ENCODE data around the gene NUP58.
"Not testable (repeated sequence)": the region's sequence is repeated elsewhere in the genome, so short reads cannot be mapped to it uniquely, and the experiment has no call there.

Gene NUP58

DNA sequence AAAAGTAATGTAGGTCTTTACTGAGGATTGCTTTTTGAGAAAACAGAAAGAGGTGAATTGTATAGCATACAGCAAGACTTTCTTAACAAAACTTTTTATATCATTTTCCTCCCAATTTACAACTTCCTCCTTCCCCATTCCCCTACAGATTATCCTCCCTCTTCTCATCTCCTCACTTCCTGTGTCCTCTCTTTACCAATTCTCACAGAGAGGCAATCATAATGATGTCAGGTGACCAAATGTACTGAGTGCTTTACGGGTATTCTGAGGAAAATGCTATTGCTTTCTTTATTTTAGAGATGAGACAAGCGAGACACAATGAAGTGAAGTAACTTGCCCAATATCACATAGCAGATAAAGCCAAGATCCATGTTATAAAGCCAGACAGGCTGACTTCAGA, 12.5 kb upstream of the NUP58 start:
- Mint-ChIP-seq H3K4me1 (peaks cover 13% of the 10 kb centered on the region), H3K27ac (no peak overlapping the region), H3K9me3 (no peaks in the 10 kb centered on the region), H3K4me3 (no peak overlapping the region), H3K36me3 (peaks cover 14% of the 10 kb centered on the region)
- ATAC-seq (no peak), DNase-seq (ENCODE audit: low spot score in 2 of 2) (no peak)

DNA sequence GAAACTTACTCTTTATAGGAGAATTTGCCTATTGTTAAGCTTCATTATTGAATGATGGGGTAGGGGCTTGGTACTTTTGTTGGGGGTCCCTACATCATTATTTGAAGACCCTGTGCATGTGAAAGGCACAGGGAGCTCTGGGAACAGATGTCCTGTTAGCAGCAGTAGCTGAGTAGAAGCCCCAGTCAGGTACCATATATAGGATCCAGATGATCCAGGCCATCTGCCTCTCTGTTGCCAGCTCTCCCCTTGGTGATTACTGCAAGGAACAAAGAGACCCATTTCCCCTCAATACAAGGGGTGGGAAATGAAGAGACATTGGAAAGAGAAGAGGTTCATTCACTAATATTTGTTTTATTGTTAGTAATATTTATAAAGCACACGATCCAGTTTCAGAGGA, 9.7 kb upstream of the NUP58 start:
- no peak overlapping the region for H3K27ac Mint-ChIP-seq
- no peaks in the 10 kb centered on the region for H3K9me3 Mint-ChIP-seq
- no peak for DNase-seq (ENCODE audit: low spot score in 2 of 2)
- no peak for ATAC-seq
- H3K4me3 Mint-ChIP-seq: no peak overlapping the region
- H3K36me3 Mint-ChIP-seq: peaks cover 9% of the 10 kb centered on the region
- H3K4me1 Mint-ChIP-seq: no peaks in the 10 kb centered on the region

DNA sequence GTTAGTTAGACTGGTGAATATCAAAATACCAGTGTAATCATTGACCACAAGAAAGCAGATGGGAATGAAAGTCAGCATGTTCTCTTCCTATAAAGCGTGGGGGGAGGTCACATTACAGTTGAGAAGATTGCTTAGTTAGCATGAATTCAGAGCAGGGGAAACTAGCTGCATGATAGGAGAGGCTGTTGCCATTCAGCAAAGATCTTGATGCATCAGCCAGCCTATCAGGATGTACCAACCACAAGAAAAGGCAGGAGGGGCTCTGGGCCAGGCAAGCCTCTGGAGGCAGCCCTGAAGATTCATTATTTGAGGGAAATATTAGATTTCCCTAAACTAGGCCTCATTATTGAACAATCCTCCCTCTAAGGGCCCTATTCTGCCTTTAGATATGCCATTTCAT, 9.1 kb upstream of the NUP58 start:
- no peak overlapping the region for H3K4me3 Mint-ChIP-seq

DNA sequence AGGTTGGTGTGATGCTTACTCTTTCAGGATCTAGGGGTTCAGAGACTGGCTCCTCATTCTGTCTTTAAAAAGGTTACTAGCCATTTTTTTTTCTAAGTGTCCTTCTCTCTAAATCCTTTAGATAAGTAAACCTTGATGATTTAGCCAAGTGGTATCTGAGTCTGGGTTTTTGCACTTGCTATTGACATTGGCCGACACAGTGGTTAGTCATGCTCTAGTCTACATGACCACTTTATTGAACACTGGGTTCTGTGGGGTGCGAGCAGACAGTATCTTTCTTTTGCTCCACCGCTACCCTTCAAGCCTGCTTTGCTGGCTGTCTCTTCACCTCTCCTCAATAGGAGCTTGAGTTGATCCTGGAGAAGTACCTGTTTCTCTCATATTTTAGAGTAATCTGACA, 6.2 kb upstream of the NUP58 start:
- H3K4me1 Mint-ChIP-seq: no peaks in the 10 kb centered on the region
- H3K27ac Mint-ChIP-seq: no peak overlapping the region
- H3K9me3 Mint-ChIP-seq: no peaks in the 10 kb centered on the region
- DNase-seq (ENCODE audit: low spot score in 2 of 2): no peak
- ATAC-seq: no peak
- H3K36me3 Mint-ChIP-seq: no peaks in the 10 kb centered on the region
- no peak overlapping the region for H3K4me3 Mint-ChIP-seq

More for the DNA sequence above, 9.1 kb upstream of the NUP58 start:
- Mint-ChIP-seq H3K36me3 (peaks cover 4% of the 10 kb centered on the region), H3K4me1 (no peaks in the 10 kb centered on the region), H3K9me3 (no peaks in the 10 kb centered on the region), H3K27ac (no peak overlapping the region)
- ATAC-seq (no peak), DNase-seq (ENCODE audit: low spot score in 2 of 2) (no peak)

DNA sequence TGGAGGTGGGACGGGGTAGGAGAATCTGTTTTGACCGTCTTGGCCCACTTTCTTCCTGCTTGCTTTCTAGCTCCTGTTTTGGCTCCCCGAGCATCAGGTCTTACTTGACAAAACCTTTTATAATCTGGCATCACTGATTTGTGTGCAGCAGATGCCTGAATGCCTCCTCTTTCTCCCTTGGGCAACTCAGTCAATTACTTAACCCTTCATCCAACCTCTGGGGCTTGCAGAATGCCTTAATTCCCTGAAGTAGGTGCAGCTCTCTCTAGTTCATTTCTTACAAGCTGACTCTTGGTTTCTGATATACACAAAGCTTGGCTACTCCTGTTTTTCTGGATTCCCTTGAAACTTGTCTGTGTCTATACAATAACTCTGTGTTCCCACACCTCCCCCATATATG, 5.7 kb upstream of the NUP58 start:
- DNase-seq (ENCODE audit: low spot score in 2 of 2): no peak
- Mint-ChIP-seq H3K36me3 (no peaks in the 10 kb centered on the region), H3K4me1 (no peaks in the 10 kb centered on the region), H3K27ac (no peak overlapping the region), H3K9me3 (no peaks in the 10 kb centered on the region), H3K4me3 (no peak overlapping the region)
- no peak for ATAC-seq

DNA sequence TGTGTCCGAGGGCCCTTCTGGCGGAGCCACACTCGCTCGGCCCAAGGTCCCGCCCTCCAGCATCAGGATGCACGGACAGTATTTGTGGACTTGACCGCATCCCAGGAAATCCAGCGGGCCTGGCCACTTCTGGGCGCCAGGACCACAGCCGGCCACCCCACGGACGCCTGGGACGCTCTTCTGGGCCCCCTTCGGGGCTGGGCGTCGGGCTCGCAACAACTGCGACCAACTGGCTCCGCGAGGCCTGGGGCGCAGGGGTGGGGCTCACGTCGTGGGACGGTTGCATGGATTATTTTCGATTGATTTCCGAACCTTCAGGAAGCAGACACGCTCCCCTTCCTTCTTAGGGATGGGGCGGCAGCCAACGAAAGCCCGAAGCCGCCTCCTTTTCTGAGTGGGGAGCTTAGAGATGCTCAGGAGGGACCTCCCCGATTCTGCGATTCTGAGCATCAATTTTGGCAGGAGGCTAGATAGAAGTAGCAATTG, 521 bp upstream of the NUP58 start:
- H3K36me3 Mint-ChIP-seq: peaks cover 48% of the 10 kb centered on the region
- H3K27ac Mint-ChIP-seq: peak overlapping the region; percentile 96
- ATAC-seq: peak; percentile 31
- peak overlapping the region; percentile 85 for H3K4me3 Mint-ChIP-seq
- peaks cover 29% of the 10 kb centered on the region for H3K4me1 Mint-ChIP-seq
- no peaks in the 10 kb centered on the region for H3K9me3 Mint-ChIP-seq
- DNase-seq (ENCODE audit: low spot score in 2 of 2): peak in 1 of 2 donors; percentile 70

DNA sequence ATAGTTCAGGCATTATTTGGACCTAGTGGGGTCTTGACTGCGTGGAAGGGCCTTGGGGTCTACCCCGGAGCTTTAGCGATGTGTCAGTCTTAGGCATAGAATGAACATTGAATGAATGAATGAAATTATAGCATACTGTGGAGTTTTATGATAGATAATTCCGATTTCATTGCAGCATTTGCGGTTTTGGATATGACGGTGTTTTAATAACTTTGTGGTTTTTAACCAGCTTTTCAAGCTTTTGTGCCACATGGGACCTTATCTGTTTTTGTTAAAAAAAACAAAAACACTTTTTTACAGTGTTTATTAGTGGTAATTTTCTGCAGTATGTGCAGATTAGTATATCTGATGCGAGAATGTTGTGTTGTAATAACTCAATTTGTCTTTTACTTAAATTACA, 696 bp downstream of the NUP58 start:
- Mint-ChIP-seq H3K4me3 (peak overlapping the region; percentile 85), H3K4me1 (peaks cover 29% of the 10 kb centered on the region), H3K9me3 (no peaks in the 10 kb centered on the region), H3K36me3 (peaks cover 60% of the 10 kb centered on the region), H3K27ac (peak overlapping the region; percentile 96)
- ATAC-seq: no peak
- no peak for DNase-seq (ENCODE audit: low spot score in 2 of 2)

DNA sequence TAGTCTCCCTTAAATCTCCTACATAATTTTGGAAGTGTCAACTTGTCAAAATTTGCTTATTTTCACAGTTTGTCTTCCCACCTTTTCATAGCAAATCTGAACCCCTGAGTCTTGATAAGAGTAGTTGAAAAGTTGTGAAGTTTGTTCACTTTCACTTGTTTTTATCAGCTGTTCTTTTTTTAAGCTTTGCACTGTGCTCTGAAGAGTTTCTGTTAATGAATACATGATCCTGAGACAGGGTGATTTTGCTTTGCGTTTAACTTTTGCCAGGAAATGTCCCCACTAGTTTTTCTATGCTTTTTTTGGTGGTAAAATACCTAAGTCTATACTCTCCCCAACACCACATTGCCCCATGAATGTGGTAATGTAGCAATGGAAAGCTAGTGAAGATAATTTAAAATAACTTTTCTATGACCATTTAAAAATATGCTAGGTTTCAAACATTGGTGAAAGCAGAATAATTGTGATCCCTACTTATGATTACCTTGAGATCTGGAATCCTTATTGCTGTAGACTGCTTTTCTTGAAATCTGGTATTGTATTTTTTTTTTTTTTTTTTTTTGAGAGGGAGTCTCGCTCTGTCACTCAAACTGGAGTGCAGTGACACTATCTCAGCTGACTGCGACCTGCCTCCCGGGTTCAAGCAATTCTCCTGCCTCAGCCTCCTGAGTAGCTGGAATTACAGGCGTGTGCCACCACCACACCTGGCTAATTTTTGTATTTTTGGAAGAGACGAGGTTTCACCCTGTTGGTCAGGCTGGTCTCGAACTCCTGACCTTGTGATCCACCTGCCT, 5.4 kb downstream of the NUP58 start:
- ATAC-seq (no peak), DNase-seq (ENCODE audit: low spot score in 2 of 2) (no peak)
- Mint-ChIP-seq H3K9me3 (no peaks in the 10 kb centered on the region), H3K4me3 (no peak overlapping the region), H3K36me3 (peaks cover 100% of the 10 kb centered on the region), H3K27ac (peak overlapping the region; percentile 12), H3K4me1 (peaks cover 39% of the 10 kb centered on the region)

DNA sequence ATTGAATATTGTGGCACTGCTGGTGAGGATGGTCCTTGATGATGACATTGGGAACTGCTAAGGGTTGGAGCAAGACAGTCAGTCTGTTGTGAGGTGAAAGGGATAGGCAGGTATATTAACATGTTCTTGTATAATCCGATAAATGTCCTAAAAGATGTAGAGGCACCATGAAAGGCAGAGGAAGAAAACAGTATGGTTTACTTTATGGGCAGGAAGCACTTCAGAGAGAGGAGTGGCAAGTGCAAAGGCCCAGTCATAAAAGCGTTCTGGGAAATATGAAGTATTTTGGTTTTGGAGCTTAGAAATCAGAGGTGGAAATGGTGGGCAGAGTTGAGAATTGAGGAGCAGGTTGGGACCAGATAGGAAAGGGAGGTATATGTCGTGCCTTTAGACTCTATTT, 9.5 kb downstream of the NUP58 start:
- H3K4me3 Mint-ChIP-seq: no peak overlapping the region
- H3K36me3 Mint-ChIP-seq: peaks cover 100% of the 10 kb centered on the region
- no peak for DNase-seq (ENCODE audit: low spot score in 2 of 2)
- H3K9me3 Mint-ChIP-seq: no peaks in the 10 kb centered on the region
- H3K4me1 Mint-ChIP-seq: peaks cover 14% of the 10 kb centered on the region
- H3K27ac Mint-ChIP-seq: peak overlapping the region; percentile 35
- no peak for ATAC-seq

DNA sequence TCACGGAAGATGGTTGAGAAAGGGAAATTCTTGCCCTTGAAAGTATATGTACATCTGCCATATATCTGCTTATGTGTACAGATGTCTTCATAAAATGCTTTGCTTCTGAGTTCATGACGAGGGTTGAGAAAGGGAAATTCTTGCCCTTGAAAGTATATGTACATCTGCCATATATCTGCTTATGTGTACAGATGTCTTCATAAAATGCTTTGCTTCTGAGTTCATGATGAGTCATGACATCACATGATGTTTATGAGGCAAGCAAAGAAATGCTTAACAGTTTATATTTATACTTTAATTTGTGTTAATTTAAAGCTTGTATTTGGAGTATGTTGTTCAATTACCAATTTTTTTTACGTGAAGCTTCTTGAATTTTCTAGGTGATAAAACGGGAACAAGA, 17.5 kb downstream of the NUP58 start:
- H3K36me3 Mint-ChIP-seq: peaks cover 100% of the 10 kb centered on the region
- not testable (repeated sequence) for ATAC-seq; H3K9me3 Mint-ChIP-seq; H3K27ac Mint-ChIP-seq; DNase-seq (ENCODE audit: low spot score in 2 of 2); H3K4me1 Mint-ChIP-seq; H3K4me3 Mint-ChIP-seq

DNA sequence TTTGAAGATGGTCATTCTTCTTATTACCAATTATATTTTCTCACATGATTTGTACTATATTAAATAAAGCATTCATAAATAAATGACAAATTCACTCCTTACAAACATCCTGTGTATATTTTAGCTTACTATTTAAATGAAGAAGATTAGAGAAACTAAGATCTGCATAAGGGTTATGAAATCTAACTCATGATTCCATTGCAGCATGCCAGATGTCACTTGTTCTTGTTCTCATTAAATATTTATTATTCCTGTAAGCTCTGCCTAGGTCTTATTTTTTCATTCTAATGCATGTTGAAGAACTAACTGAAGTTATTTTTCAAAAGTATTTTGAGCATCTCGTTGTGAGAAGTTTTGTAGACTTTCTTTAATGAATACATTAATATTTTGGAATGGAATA, 18.3 kb downstream of the NUP58 start:
- H3K4me1 Mint-ChIP-seq: no peaks in the 10 kb centered on the region
- ATAC-seq (no peak), DNase-seq (ENCODE audit: low spot score in 2 of 2) (no peak)
- peaks cover 100% of the 10 kb centered on the region for H3K36me3 Mint-ChIP-seq
- no peaks in the 10 kb centered on the region for H3K9me3 Mint-ChIP-seq
- H3K27ac Mint-ChIP-seq: no peak overlapping the region
- H3K4me3 Mint-ChIP-seq: no peak overlapping the region

DNA sequence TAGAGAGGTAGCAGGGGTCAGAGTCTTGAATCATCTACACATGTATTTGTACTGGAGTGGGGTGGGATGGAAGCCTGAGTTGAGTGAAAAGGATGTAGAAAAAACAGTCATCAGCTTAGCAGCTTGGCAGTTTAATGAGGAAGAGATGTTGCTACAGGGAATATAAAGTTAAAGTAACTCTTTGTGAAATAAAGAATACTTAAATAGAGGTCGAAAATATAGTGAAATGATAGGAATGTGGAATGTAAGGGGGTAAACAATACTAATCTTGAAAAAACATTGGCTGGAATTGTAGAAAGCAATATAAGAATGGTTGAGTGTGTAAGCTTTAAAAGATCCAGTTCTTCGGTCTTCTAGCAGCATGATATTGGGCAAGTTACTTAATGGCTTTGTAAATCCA, 22.7 kb downstream of the NUP58 start:
- Mint-ChIP-seq H3K9me3 (no peaks in the 10 kb centered on the region), H3K27ac (no peak overlapping the region), H3K4me1 (no peaks in the 10 kb centered on the region), H3K4me3 (no peak overlapping the region), H3K36me3 (peaks cover 100% of the 10 kb centered on the region)
- ATAC-seq (no peak), DNase-seq (ENCODE audit: low spot score in 2 of 2) (no peak)

DNA sequence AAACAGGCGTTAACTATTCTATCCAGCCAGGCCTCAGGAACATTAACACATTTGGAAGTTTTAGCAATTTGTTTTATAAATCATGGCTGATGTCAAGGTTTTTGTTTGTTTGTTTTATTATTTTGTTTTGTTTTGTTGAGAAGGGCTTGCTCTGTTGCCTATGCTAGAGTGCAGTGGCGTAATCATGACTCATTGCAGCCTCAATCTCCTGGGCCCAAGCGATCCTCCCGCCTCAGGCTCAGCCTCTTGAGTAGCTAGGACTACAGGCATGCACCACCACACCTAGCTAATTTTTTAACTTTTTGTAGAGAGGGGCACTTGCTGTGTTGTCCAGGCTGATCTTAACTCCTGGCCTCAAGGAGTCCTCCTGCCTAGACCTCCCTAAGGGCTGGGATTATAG, 28.3 kb downstream of the NUP58 start:
- ATAC-seq (no peak), DNase-seq (ENCODE audit: low spot score in 2 of 2) (no peak)
- H3K4me3 Mint-ChIP-seq: no peak overlapping the region
- no peaks in the 10 kb centered on the region for H3K9me3 Mint-ChIP-seq
- H3K27ac Mint-ChIP-seq: no peak overlapping the region
- H3K4me1 Mint-ChIP-seq: no peaks in the 10 kb centered on the region
- H3K36me3 Mint-ChIP-seq: peaks cover 100% of the 10 kb centered on the region

DNA sequence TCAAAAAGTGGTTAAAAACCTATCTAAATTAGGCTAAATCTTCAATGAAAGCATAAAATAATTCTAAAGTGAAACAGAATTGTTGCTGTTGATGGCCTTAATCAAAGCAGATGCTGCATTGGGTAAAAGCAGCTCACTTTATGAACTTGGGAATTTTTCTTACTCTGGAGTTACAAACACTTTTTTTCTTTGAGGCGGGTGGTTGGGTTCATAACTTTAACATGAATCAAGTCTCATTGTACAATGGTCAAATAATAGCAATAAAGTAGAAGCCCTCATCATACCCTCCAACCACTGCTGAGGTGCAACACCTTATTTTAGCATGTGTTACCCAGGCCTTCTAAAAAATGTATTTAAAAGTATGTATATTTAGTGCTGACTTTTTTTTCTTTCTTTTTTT, 29.1 kb downstream of the NUP58 start:
- Mint-ChIP-seq H3K4me3 (no peak overlapping the region), H3K4me1 (no peaks in the 10 kb centered on the region), H3K27ac (no peak overlapping the region), H3K36me3 (peaks cover 100% of the 10 kb centered on the region), H3K9me3 (no peaks in the 10 kb centered on the region)
- ATAC-seq: no peak
- DNase-seq (ENCODE audit: low spot score in 2 of 2): no peak

DNA sequence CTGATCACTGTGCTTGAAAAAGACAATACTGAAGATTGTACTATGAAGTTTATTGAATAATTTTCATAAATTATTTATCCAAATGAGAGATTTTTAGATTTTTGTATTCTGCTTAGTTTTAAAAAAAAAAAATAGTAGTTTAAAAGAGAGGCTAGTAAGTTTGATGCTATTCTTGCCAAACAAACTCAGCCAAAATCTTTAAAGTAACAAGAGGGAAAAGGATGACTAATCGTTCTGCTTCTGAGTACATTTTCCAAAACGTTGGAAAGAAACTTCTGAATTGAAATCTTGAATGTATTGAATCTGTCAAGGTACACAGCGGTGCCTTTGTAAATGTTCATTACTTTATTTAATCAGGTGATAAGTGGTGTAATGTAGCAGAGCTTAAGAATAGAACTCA, 34.4 kb downstream of the NUP58 start:
- ATAC-seq: no peak
- no peak overlapping the region for H3K4me3 Mint-ChIP-seq

DNA sequence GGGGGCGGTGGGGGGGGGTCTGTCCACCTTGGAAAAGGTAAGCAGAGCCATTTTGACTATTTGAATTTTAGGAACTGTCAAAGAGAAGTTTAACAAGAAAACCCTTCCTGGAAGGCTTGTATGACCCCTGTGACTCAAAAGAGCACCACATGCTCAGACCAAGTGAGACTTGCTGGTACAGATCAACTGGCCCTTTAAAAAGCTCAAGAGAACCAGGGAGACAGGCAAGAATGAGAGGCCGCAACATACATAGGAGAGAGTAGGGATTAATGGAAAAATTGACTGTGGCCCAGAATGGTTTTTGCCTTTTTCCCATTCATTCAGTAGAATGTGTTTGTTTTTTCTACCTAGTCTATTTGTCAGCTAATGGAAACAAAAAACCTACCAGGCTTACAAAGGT, 44.2 kb downstream of the NUP58 start:
- Mint-ChIP-seq H3K9me3 (no peaks in the 10 kb centered on the region), H3K36me3 (peaks cover 21% of the 10 kb centered on the region), H3K27ac (peak overlapping the region; percentile 2), H3K4me3 (no peak overlapping the region), H3K4me1 (no peaks in the 10 kb centered on the region)
- DNase-seq (ENCODE audit: low spot score in 2 of 2) (no peak), ATAC-seq (no peak)

More for the DNA sequence above, 34.4 kb downstream of the NUP58 start:
- no peaks in the 10 kb centered on the region for H3K4me1 Mint-ChIP-seq
- DNase-seq (ENCODE audit: low spot score in 2 of 2): no peak
- H3K9me3 Mint-ChIP-seq: no peaks in the 10 kb centered on the region
- H3K27ac Mint-ChIP-seq: no peak overlapping the region
- peaks cover 100% of the 10 kb centered on the region for H3K36me3 Mint-ChIP-seq
